ENCODE results near the gene IRX6. TPM values are rescaled to one million over a fixed set of nuclear protein-coding genes. Genes with fewer than 3 reads are reported as not detected.

The IRX6 gene
- polyA plus RNA-seq, 1 donor: not detected

DNA sequence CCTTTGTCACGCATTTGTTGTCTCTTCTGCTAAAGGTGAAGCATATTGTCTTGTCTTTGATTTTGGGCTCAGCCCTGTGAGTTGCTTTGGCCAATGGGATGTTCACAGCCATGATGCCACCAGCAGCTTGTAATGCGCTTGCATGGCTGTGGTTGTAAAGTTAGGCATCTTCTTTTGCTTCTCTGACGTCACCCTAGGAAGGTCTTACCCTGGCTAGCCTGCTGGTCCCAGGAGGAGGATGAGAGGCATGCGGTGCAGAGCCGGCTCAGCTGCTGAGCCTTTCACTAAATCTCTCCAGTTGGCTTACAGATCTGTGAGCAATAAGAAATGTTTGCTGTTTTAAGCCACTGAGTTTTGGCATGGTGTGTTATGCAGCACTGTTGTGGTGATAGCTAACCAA is 40.8 kb downstream of the IRX6 start:
- Histone ChIP-seq H3K36me3 (ENCODE audit: control insufficient read depth, insufficient read depth, low read length) (no peaks in the 10 kb centered on the region), H3K27me3 (ENCODE audit: control insufficient read depth, insufficient read depth, low read length) (peaks cover 20% of the 10 kb centered on the region), H3K4me3 (ENCODE audit: low read length) (no peak overlapping the region), H3K27ac (ENCODE audit: low read length) (no peak overlapping the region), H3K9me3 (ENCODE audit: control insufficient read depth, low read depth, low read length) (no peaks in the 10 kb centered on the region), H3K4me1 (ENCODE audit: control insufficient read depth, insufficient read depth, low read length) (no peaks in the 10 kb centered on the region)
- DNase-seq: no peak
- no CpG with 5 or more reads among the region's 5 CpGs for WGBS (ENCODE audit: insufficient coverage, low lambda C conversion rate)

DNA sequence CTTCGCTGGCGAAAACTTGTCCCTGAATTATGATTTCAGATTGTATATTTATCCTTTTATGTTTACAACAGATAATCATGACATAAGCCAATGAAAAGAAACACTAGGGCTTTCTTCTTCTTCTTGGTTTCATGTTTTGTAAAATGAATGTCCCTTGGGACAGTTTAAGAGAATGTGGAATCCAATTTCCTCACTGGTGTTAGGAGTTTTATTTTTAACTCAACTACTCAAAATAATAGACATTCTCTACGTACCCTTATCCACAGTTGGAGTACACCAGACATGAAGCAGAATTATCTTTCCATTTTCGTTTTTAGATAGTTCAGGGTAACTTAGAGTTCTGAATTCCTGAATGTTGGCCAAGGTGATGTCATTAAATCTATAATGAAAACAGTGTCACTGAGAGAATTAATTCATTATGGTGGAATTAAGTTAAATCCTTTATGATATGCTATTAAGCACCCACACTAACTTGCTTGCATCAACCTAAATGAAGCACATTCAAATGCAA is 43.4 kb downstream of the IRX6 start:
- Histone ChIP-seq H3K27ac (ENCODE audit: low read length) (no peak overlapping the region), H3K36me3 (ENCODE audit: control insufficient read depth, insufficient read depth, low read length) (no peaks in the 10 kb centered on the region), H3K27me3 (ENCODE audit: control insufficient read depth, insufficient read depth, low read length) (peaks cover 43% of the 10 kb centered on the region), H3K4me1 (ENCODE audit: control insufficient read depth, insufficient read depth, low read length) (no peaks in the 10 kb centered on the region), H3K9me3 (ENCODE audit: control insufficient read depth, low read depth, low read length) (no peaks in the 10 kb centered on the region), H3K4me3 (ENCODE audit: low read length) (no peak overlapping the region)
- 58% methylated on average over 3 of the region's 4 CpGs for WGBS (ENCODE audit: insufficient coverage, low lambda C conversion rate)
- no peak for DNase-seq

DNA sequence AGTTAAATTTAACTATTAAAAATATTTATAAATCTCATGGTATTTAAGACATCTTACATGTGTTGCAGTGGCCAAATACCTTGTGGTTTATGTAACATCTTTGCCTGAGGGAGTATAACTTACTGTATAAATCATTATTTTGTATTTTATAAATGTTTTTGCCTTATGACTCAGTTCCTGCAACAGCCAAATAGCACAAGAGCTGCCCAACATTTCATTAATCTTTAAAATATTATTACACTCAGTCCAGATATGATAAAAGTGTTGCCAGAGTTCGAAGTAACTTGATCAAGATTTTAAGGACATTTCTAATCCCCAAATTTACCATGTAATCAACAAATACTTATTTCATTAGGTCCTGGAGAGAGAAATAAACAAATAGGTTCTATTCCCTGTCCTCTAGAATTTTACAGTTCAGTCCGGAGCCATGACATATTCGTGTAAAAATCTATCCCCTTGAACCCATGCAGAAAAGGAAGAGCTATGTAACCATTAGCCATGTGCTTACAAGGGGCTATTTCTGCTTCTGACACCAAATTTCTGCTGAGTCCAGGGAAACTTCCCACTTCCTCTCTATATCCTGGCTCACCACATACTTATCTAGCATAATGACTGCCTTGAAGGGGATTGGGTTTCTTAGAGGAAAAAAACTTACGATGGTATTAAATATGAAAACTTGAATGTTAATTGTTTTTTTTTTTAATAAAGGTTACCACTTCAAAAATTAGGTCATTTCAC is 44.0 kb downstream of the IRX6 start:
- peaks cover 42% of the 10 kb centered on the region for H3K27me3 ChIP-seq (ENCODE audit: control insufficient read depth, insufficient read depth, low read length)
- 100% methylated on average over 1 of the region's 4 CpGs for WGBS (ENCODE audit: insufficient coverage, low lambda C conversion rate)
- DNase-seq: no peak

DNA sequence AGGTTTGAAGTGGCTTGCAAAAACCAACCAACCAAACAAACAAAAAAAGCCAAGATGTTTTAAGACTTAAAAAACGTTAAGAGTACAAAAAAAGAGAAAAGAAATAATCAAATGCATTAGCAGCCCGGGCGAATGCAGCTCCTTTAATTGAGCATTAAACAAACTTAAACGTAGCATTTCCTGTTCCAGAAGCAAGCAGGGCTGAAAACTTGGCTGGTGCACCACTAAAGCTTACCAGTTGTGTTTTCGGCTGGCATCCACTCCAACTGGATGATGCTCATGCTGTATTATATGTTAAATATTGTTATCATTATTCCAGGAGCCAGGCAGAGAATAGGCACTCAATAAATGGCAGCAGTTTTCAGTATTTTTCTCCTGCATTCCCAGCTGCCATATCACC is 45.1 kb downstream of the IRX6 start:
- DNase-seq: no peak
- Histone ChIP-seq H3K27ac (ENCODE audit: low read length) (no peak overlapping the region), H3K4me3 (ENCODE audit: low read length) (no peak overlapping the region), H3K9me3 (ENCODE audit: control insufficient read depth, low read depth, low read length) (no peaks in the 10 kb centered on the region), H3K27me3 (ENCODE audit: control insufficient read depth, insufficient read depth, low read length) (peaks cover 47% of the 10 kb centered on the region), H3K4me1 (ENCODE audit: control insufficient read depth, insufficient read depth, low read length) (no peaks in the 10 kb centered on the region), H3K36me3 (ENCODE audit: control insufficient read depth, insufficient read depth, low read length) (no peaks in the 10 kb centered on the region)
- WGBS (ENCODE audit: insufficient coverage, low lambda C conversion rate): 72% methylated on average over 3 of the region's 5 CpGs

More for the DNA sequence above, 44.0 kb downstream of the IRX6 start:
- Histone ChIP-seq H3K4me3 (ENCODE audit: low read length) (no peak overlapping the region), H3K27ac (ENCODE audit: low read length) (no peak overlapping the region), H3K9me3 (ENCODE audit: control insufficient read depth, low read depth, low read length) (no peaks in the 10 kb centered on the region), H3K4me1 (ENCODE audit: control insufficient read depth, insufficient read depth, low read length) (no peaks in the 10 kb centered on the region), H3K36me3 (ENCODE audit: control insufficient read depth, insufficient read depth, low read length) (no peaks in the 10 kb centered on the region)

DNA sequence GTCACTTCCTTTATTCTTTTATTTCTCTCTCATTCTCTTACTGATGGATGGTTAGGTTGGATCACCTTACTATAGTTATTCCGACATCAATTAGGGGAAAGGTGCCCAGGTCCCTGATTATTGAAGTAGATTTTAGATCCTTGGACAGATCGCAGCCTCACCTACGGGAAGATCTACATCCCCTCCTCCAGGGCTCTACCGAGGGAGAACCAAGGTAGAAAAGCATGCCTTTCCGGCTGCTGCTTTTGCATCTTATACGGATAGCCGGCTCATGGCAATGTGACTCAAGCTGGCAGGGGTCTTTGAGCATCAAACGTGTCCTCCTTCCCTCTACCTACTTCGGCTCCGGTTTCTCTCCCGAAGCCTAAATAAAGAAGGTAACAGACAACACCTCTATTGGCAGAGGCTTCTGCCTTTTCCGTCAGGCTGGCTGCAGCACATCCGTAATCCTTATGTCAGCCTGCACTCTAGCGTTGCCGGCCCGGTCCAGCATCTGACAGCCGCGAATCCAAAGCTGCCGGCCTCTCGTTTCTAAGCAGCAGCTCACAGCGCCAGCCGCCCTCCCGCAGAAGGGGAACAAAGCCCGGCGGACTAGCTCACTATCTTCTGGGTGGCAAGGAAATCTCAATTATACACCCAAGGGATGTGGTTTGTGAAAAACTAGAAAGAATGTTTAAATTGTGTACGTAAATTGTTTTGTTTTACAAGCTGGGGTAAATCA is 46.9 kb downstream of the IRX6 start:
- peak; percentile 10 to 28 for DNase-seq
- no peaks in the 10 kb centered on the region for H3K4me1 ChIP-seq (ENCODE audit: control insufficient read depth, insufficient read depth, low read length)
- H3K4me3 ChIP-seq (ENCODE audit: low read length): no peak overlapping the region
- peaks cover 44% of the 10 kb centered on the region for H3K27me3 ChIP-seq (ENCODE audit: control insufficient read depth, insufficient read depth, low read length)
- no CpG with 5 or more reads among the region's 26 CpGs for WGBS (ENCODE audit: insufficient coverage, low lambda C conversion rate)
- no peaks in the 10 kb centered on the region for H3K36me3 ChIP-seq (ENCODE audit: control insufficient read depth, insufficient read depth, low read length)
- no peaks in the 10 kb centered on the region for H3K9me3 ChIP-seq (ENCODE audit: control insufficient read depth, low read depth, low read length)
- H3K27ac ChIP-seq (ENCODE audit: low read length): no peak overlapping the region

DNA sequence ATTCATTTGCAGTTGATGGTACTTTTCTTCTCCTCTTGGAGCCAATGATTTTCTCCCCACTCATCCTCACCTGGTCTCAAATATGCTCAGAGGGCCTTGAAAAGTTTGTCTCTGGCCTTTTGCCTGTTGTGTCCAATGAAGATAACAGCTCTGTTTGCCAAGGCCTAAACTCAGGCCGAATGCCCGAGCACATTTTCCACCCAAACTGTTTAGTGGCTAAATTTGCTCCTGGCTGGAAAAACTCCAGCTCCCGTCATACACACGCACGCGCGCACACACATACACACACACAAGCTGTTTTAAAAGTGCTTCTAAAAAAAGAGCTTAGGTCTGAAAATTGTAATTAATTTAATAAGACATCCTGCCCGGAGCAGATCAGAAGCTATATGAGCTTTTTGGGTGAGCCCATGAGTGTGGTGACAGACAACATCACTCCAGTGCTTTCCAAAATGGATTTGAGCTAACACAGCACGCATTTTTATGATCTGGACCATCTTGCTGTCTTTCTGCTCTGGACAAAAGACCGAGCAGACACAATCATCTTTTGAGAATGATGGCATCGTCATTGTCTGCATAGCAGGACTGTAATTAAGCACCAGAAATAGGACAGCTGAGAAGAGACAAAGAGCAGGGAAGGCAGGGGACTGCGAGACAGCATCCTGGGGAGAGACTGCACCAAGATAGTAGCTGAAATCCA is 48.9 kb downstream of the IRX6 start:
- 60% methylated on average over 1 of the region's 12 CpGs for WGBS (ENCODE audit: insufficient coverage, low lambda C conversion rate)

DNA sequence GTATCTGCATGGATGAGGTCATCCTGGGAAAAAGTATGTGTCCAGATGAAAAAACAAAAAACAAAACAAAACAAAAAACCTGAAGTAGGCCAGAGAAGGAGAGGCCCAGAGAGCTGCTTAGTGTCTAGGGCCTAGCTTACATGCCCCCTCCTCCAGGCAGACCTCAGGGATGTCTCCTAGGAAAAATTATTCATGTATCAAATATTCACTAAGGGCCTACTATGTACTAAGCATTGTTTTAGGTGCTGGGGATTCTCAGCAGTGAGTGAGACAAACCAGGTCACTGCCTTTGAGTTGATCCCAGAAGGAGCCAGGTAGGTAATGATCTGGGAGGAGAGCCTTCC is 49.5 kb downstream of the IRX6 start:
- peaks cover 42% of the 10 kb centered on the region for H3K27me3 ChIP-seq (ENCODE audit: control insufficient read depth, insufficient read depth, low read length)
- H3K4me1 ChIP-seq (ENCODE audit: control insufficient read depth, insufficient read depth, low read length): no peaks in the 10 kb centered on the region
- no peaks in the 10 kb centered on the region for H3K9me3 ChIP-seq (ENCODE audit: control insufficient read depth, low read depth, low read length)
- H3K36me3 ChIP-seq (ENCODE audit: control insufficient read depth, insufficient read depth, low read length): no peaks in the 10 kb centered on the region
- no peak overlapping the region for H3K4me3 ChIP-seq (ENCODE audit: low read length)
- no peak for DNase-seq
- H3K27ac ChIP-seq (ENCODE audit: low read length): no peak overlapping the region

More for the DNA sequence above, 48.9 kb downstream of the IRX6 start:
- H3K9me3 ChIP-seq (ENCODE audit: control insufficient read depth, low read depth, low read length): no peaks in the 10 kb centered on the region
- no peak for DNase-seq
- no peaks in the 10 kb centered on the region for H3K4me1 ChIP-seq (ENCODE audit: control insufficient read depth, insufficient read depth, low read length)
- no peak overlapping the region for H3K27ac ChIP-seq (ENCODE audit: low read length)
- peaks cover 44% of the 10 kb centered on the region for H3K27me3 ChIP-seq (ENCODE audit: control insufficient read depth, insufficient read depth, low read length)
- no peaks in the 10 kb centered on the region for H3K36me3 ChIP-seq (ENCODE audit: control insufficient read depth, insufficient read depth, low read length)
- H3K4me3 ChIP-seq (ENCODE audit: low read length): no peak overlapping the region

DNA sequence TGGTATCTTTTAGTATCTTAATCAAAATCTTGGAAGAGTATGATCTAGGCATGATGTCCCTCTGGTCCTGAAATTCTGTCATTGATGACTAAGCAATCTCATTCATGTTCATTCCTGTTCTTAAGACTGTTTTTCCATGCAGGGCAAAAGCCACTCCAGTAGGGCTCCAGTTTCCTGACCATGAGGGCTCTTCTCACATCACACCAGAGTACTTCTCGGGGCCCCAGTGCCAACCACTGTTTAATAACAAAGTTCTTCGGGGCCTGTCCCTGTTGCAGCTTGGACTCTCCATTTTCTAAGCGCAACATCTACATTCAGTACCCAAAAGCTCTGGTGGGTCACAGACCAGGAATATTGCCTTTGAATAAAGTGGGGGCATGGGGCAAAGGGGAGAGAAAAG is 52.0 kb downstream of the IRX6 start:
- no peaks in the 10 kb centered on the region for H3K36me3 ChIP-seq (ENCODE audit: control insufficient read depth, insufficient read depth, low read length)
- H3K4me1 ChIP-seq (ENCODE audit: control insufficient read depth, insufficient read depth, low read length): no peaks in the 10 kb centered on the region
- WGBS (ENCODE audit: insufficient coverage, low lambda C conversion rate): no CpG with 5 or more reads among the region's 3 CpGs
- no peak for DNase-seq
- peaks cover 19% of the 10 kb centered on the region for H3K27me3 ChIP-seq (ENCODE audit: control insufficient read depth, insufficient read depth, low read length)
- no peak overlapping the region for H3K4me3 ChIP-seq (ENCODE audit: low read length)
- H3K9me3 ChIP-seq (ENCODE audit: control insufficient read depth, low read depth, low read length): no peaks in the 10 kb centered on the region
- no peak overlapping the region for H3K27ac ChIP-seq (ENCODE audit: low read length)

DNA sequence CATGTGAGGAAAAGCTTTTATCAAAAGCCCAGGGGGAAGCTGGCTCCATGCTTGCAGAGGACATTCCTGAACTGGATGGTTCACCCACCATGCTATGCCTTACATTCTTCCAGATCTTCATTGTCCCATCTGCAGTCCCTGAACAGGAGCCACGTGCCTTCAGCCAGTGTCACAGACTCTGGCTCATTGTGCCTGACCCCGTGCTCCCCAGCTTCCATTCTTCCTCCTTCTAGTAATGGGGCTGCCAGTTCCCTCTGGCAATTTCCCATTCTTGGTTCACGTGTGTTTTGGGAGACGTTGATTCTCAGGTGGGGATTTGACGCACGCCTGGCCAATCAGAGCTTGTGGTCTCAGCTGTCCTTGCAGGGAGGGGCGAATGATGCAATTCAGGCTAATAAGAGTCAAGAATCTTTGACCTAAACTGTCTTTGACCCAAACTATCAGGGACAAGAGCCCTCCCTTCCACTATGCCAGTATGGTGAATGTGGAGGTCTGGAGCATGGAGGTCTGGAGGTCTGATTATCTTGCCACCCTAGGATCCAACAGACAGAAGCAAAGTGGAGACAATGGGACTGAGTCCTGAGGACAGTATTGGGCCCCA is 52.7 kb downstream of the IRX6 start:
- Histone ChIP-seq H3K27ac (ENCODE audit: low read length) (no peak overlapping the region), H3K36me3 (ENCODE audit: control insufficient read depth, insufficient read depth, low read length) (no peaks in the 10 kb centered on the region), H3K9me3 (ENCODE audit: control insufficient read depth, low read depth, low read length) (no peaks in the 10 kb centered on the region), H3K4me3 (ENCODE audit: low read length) (no peak overlapping the region), H3K27me3 (ENCODE audit: control insufficient read depth, insufficient read depth, low read length) (peaks cover 17% of the 10 kb centered on the region), H3K4me1 (ENCODE audit: control insufficient read depth, insufficient read depth, low read length) (no peaks in the 10 kb centered on the region)
- no peak for DNase-seq
- no CpG with 5 or more reads among the region's 7 CpGs for WGBS (ENCODE audit: insufficient coverage, low lambda C conversion rate)

DNA sequence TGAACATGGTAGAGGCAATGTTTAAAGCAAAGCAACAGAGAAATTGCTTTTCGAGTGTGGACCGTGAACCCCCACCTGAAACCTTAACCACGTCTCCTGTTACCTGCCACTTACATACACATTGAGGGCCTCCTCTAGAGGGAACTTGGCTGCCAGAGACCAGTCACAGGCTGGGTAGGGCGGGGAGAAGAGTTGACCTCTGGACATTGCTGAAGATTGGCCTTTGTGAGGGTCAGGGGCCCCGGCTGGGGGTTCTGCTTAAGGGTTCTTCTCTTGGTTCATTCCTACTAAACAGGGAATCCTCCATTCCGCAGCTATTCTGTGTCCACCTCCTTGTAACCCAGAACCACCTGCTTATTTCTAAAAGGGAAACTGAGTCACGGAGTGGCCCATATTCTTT is 53.8 kb downstream of the IRX6 start:
- DNase-seq: no peak
- Histone ChIP-seq H3K4me3 (ENCODE audit: low read length) (no peak overlapping the region), H3K27ac (ENCODE audit: low read length) (no peak overlapping the region), H3K9me3 (ENCODE audit: control insufficient read depth, low read depth, low read length) (no peaks in the 10 kb centered on the region), H3K4me1 (ENCODE audit: control insufficient read depth, insufficient read depth, low read length) (no peaks in the 10 kb centered on the region), H3K36me3 (ENCODE audit: control insufficient read depth, insufficient read depth, low read length) (no peaks in the 10 kb centered on the region), H3K27me3 (ENCODE audit: control insufficient read depth, insufficient read depth, low read length) (peaks cover 10% of the 10 kb centered on the region)
- WGBS (ENCODE audit: insufficient coverage, low lambda C conversion rate): 80% methylated on average over 1 of the region's 7 CpGs

Measured in large intestine (tissue), 3 donors.